CD4-positive, alpha-beta T cell treated with Interleukin-6 at 100 ng/mL for 8 hours (primary cell): Measurements from ENCODE around the gene AGBL1.
A peak's percentile ranks its signal among the peaks of the same experiment; 100 is the strongest.

Experiments
- DNase-seq: peaks from one replicate; pipeline ENCODE4 v3.0.0-alpha.2; 2020; ENCODE audit warnings: mixed read lengths, low spot score

Gene AGBL1

DNA sequence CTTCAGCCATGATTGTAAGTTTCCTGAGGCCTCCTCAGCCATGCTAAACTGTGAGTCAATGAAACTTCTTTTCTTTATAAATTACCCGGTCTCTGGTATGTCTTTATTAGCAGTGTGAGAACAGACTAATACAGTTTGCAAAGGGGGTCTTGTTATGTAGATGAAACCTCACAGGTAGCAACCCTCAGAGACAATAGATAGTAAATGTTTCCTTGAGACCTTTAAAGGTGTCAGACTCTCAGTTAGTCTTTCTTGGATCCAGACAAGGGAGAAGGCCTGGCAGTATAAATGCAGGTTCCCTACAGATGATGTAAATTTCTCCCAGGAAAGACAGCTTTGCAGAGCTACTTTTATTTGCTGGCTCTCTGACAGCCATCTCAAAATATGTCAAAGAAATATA is 510.8 kb downstream of the AGBL1 start:
- DNase-seq: no peak

DNA sequence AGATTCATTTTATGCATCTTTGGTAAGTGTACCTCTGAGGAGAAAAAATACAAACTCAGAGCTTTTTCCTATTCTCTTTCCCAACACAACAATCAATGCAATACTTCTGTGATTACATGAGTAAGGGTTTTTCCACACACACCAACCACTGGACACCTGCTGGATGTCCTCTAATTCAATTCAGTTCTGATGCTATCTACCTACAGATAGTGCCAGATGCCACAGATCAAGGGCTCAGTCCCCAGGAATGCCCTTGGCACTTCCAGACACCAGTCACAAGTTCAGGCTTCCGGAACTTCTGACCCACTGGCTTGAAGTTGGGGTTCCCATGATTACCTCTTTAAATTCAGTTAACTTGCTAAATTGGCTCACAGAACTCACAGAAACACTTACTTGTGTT is 511.5 kb downstream of the AGBL1 start:
- DNase-seq: no peak

DNA sequence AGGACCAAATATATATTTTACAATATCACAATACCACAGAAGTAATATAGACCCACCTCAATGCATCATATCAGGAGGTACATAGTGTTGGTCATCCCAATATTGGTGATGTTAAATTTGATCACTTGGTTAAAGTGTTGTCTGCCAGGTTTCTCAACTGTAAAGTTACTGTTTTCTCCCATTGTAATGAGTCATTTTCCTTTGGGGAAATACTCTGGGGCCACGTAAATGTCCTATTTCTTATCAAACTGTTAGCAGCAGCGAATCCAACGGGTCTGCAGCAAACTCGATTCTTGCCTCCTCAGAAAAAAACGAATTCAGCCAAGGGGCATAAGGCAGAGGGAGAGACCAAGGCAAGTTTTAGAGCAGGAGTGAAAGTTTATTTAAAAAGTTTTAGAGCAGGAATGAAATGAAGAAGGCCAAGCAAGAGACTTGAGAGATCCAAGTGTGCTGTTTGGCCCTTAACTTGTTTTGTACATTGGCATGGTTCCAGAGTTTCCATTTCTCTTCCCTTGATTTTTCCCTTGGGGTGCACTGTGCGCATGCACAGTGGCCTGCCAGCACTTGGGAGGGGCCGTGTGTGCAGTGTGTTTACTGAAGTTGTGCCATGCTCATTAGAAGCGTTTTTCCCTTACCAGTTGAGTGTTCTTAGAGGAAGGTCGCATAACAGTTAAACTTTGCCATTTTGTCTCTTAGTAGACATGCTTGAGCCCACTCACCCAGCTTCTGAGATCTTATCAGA is 512.5 kb downstream of the AGBL1 start:
- DNase-seq: no peak

DNA sequence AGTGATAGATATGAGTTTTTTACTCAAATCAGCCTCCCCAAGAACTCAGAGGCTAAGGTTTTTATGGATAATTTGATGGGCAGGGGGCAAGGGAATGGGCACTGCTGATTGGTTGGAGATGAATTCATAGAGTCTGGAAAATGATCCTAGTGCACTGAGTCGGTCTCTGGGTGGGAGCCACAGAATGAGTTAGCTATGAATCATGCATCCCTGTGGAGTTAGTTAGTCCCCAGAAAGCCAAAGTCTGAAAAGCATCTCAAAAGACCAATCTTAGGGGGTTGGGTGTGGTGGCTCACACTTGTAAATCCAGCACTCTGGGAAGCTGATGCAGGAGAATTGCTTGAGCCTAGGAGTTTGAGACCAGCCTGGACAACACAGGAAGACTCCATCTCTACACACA is 516.1 kb downstream of the AGBL1 start:
- no peak for DNase-seq

DNA sequence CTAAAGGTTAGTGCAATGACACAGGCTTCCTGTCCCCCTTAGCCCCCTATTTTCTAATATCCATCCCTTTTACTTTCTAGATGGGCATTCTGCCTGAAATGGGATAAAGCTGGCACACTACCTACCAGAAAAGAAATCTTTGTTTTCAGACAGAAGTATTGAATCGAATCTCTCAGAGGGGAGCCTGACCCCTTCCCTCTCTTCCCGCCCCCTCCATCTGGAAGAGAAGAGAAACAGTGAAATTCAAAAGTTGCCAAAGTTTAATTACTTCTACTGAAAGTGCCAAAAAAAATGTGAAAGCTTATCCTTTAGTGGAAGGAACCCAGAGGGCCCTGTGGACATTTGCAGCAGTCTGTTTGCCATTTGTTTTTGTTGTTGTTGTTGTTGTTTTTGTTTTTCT is 523.8 kb downstream of the AGBL1 start:
- DNase-seq: no peak

DNA sequence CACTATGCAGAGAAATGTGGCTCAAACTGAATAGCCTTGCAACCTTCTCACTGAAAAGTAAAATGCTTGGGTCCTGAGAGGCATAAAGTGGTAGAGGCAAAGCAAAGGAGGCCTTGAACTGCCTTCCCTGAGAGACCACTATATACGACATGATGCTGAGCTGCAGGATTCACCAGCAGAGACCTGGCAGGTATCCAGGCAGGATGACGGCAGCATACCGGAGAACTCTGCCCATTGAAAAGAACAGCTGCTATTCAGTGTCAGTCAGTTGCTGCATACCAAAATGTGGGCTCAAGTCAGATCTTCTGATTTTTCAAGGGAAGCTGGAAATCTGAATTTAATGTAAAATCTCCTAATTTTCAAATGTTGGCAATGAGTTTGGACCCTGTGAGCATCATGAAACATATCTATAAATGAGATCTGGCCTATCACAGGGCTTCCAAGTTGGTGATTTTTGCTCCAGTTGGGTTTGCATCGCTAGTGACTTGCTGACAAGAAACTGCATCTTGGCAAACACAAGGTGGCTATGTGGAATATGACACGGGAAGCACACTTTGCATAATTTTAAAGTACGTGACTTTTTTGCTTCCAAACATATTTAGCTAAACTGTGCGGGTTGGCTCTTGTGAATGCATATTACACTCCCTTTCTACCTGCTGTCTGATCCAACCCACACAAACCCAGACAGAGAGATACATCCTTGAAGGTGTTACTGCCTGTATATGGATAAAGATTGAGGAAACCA is 529.0 kb downstream of the AGBL1 start:
- no peak for DNase-seq

DNA sequence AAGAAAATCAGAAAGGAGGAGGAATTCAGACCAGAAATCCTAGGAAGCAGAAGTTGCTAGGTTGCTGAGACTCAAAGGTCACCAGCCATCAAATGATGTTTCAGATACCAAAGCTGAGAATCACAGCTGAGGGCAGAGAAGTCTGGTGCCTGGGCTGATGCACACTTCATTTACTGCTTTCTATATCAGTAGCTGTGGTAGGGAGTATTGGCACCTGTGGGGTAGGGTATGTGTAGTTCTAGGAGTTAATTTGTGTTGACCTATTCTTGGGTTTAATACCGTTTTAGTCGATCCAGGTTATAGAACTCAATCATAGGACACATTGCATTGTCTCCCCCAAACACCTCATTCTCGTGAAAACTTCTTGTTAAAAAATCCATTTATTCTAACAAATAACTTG is 529.6 kb downstream of the AGBL1 start:
- DNase-seq: no peak

DNA sequence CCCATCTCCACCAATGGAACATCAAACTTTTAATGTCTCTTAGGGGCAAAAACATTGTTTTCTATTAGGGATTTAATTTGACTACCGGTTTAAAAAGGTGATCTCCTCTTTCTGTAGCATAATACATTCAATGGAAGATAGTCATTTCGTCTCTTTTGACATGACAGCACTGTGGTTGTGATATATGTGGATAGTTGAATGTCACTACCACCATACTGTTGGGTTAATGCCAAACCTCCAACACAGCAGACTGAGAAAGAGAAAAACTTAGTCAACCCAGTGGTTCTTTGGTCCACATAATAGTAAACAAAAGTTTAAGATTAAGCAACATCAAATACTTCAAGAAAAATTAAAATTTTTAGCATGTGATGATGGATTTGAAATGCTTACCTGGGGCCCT is 530.4 kb downstream of the AGBL1 start:
- no peak for DNase-seq

DNA sequence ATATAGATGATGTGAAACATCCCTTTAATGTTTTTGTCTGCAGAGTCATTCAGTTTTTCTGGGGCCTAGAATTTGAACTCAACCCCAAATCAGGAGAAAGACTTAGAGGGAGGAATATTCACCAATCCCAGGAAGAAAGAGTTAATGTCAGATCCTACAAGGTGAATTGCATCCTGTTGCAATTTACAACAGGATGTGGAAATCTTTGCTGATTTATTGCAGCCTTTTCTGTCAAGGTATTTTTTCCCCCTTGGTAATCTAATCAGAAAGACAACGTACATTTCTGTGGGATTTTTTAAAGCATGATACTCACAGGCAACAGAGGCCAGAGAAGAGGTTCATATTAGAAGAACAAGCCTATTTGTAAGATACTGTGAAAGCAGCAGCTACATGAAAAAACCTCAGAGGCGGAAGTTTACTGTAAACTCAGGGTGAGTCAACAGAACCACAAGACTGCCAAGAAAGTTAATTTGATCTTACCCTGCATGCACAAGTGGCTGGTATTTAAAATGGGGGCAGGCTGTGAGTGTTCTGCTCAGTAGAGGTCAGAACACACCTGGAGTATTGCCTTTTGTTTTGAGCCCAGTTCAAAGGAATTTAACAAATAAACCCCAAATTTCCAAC is 531.9 kb downstream of the AGBL1 start:
- peak; percentile 64 for DNase-seq

DNA sequence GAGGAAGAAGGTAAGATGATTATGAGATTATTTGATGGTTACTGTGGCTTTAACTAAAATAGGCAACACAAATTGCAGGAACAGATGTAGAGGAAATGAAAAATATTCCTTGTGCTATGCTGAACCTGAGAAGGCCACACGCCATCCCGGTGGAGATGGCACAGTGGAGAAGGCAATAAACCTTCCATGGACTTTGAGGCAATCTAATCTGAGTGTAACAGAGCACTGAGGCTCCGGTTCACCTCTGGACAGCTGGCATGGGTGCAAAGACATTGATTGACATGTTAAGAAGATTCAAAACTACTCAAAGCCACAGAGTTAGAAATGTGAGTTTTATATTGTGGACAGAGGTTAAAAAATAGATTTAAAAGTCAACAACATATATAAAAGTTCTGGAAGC is 535.7 kb downstream of the AGBL1 start:
- no peak for DNase-seq

DNA sequence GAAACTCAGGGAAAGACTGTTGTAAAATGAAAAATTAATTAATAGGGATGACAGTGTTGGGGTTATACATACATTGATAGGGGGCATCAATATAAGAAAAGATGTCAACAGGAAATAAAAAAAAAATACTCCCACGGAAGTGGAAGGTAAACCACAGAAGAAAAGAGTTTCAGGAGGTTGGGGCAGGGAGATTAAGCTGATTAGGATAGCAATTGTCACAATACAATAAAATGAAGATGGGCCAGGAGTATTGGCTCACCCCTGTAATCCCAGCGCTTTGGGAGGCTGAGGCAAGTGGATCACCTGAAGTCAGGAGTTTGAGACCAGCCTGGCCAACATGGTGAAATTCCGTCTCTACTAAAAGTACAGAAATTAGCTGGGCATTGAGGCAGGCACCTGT is 536.1 kb downstream of the AGBL1 start:
- DNase-seq: peak; percentile 29

DNA sequence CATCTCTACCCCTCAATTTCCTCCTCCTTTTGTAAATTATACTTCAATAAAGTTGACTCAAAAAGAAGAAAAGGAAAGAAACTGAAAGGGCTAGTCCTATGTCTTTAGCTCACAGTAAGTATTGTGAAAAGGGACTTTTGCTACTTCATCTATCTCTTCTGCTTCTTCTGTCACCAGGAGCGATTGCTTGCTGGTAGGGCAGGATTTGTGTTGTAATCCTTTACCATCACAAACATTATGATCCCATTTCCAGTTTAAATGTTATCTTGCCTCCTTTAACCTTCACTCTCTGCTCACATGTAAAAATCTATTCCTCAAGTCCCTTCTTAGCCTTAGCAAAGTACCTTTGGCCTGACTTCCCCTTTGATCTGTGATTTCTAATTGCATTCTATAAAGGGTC is 537.1 kb downstream of the AGBL1 start:
- no peak for DNase-seq

DNA sequence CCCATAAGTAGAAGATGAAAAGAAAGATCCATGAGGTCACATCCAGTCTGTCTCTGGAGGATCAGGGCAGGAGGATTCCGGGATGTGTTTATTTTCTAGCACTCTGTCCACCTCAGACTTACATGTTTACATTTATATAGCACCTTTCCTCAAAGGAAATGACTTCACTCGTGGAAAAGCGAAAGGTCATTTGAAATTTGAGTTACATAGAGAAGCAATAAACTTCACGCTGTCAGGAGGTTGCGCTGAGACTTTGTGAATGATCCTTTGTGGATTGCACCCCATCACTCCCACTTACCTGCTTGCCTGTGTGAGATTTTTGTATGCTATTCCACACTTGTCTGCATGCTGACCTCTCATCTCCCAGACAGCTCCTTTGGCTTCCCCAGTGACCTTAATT is 540.5 kb downstream of the AGBL1 start:
- no peak for DNase-seq

DNA sequence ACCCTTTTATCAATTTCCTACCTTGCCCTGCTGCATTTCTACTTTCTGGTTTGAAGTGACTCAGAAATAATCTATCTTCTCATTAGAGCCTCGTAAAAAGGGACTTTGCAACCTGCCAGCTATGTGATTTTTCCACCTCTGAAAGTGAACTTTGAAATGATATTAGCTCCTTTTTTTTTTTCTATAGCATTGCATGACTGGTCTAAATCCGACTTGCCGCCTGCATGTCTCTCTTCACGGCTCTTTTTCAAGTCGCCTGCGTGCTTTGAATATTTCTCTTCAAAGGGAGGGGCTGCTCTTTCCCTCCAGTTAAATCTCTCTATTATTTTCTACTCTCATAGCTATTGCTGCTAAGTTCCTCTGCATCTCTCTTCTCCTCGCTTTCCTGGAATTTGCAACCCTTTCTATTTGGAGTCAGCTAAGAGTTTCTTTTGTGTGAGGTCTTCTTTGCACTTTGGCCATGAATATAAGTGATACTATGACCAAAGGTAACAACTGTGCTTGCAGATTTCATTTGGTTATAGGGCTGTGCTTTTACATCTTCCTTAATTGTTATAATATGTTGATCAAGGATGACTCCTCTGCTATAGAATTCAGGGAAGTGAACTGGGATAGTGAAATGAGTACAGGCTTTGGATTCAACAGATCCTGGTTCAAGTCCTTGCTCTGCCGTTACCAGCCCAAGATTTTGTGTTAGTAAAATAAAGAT is 541.1 kb downstream of the AGBL1 start:
- DNase-seq: no peak

DNA sequence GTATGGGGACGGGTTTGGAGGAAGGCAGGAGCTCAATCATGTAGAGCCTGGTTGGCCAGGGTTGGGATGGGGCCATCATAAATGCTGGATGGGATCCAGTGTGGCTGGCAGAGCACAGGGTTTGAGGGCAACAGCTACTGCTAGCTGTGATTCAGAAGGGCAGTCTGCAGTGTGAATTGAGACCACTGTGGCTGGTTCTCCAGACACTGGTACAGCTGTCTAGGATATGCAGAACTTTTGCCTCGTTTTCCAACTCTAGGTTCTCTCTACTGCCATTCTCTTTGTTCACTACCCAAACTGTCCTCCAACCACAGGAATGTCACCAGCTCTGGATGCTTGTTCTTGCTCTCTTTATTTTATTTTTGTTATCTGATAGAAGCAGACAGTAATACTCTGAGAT is 543.6 kb downstream of the AGBL1 start:
- DNase-seq: no peak

DNA sequence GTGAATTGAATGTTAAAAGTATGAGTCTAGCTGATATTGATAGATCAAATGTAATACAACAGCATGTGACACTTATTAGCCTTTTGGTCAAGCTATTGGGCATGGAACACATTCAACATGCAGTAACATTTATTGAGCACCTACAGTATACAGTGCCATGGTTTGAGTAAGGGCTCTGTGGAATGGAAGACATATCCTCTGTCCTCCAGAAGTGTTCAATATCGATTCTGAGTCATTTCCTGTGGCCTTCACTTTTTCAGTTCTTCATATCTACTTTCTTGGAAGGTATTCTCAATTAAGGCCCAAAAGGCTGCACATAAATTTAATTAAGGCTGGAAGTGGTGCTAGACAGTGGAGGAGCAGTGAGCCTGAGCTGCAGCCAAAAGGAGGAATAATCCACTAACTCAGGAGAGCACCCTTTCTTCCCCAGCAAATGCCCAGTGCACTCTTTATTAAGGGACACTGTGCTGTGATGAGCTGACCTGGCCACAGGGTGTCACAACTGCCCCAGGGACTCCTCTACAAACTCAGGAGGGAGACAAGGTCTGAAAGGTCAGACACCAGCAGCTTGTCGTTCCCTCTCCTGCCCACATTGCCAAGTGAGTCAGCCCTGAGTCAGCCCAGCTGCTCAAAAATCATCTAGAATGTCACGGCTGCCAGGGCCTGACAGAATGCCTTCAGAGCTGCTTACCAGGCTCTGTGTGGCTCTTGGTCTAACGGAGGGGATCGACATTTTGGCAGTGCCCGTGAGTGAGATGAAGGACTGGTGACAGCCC is 544.8 kb downstream of the AGBL1 start:
- peak; percentile 65 for DNase-seq

DNA sequence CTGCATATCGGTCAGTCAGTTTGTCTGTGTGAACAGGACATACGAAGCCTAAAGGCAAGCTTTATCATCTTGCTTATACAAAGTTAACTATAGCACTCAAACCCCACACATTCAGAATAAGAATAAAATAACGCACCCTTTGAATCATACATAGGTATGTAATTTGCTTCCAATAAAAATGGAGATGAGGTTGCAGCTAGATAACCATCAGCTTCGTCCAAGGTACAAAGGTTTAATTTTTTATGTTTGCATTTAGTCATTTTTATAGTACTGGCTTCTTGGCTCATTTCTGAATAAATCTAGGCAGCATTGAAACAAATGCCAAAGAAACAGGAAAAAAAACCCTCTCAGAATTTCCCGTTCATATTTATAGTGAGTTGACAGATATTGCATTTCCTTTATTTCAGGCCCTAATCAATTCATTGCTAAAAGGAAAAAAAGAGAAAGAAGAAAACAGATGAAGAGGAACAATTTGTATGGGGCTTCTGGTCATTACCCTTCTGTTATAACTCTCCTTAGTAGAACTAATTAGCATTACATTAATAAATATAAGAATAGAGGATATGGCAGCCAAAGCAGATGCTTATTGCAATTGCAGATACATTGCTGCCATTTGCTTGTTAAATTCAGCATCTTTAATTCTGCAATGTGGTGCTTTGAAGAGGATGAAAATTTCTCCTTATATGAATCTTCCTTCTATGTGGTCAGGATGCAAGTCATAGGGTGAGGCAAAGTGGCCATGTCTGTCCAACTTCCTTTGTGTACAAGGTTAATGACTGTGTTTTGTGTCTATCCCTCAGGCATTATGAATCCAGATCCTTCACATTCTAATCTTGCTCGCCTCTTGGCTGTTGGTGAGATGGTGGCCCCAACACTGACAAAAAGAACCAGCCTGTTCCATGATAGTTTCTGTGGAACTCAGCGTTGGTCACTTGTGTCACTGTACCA is 550.0 kb downstream of the AGBL1 start:
- DNase-seq: no peak

DNA sequence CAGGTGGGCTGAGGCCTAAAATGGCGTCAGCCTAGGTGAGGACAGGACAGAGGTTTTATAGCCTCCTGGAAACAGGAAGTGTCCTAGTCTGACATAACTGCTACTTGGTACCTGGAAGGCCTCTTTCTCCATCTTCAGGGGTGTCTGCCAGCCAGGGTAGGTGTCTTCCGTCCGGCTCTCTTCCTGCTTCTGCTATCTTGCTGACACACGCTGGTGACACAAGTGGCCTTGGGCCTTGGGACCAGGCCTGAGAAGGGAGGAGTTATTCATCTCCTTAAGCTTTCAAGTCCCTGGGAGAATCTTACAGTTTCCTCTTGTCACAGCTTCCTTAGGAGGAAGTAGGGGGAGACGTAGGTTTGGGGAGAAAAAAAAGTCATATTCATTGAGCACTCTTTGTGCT is 551.3 kb downstream of the AGBL1 start:
- no peak for DNase-seq

DNA sequence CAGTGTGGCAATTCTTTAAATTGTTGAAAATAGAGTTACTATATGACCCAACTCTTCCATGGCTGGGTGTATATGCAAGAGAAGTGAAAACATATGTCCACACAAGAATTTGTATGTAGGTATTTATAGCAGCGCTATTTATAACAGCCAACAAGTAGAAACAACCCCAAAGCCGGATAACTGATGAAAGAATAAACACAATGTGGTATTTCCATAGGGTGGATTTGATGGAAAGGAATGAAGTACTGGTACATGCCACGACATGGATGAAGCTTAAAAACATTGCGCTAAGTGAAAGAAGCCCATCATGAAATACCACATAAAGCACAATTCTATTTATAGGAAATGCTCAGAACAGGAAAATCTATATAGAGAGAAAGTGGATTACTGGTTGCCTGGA is 554.5 kb downstream of the AGBL1 start:
- DNase-seq: no peak

DNA sequence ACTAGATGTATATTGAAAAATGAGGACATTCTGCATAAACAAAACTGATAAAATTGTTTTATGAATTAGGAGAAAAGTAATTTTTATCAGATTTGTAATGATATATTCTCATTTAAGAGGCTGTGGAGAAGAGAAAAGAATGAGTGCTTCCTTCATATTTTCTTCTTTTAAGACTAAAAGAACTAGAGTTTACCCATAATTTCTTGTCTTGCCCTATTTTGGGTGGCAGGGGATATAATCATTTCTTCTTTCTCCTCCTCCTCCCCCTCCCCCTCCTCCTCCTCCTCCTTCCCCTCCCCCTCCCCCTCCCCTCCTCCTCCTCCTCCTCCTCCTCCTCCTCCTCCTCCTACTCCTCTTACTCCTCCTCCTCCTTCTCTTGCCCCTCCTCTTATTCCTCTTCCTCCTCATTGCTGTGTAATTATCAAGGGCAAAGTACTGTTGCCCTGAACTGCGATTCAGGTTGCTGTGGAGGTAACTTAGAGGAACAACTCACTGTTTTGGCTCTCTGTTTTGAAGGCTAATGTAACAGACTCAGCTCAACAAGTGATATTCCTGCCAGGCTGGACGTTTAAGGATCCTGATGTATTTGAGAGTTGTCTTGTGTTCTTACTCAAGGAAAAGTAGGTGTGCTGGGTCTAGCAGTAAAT is 555.4 kb downstream of the AGBL1 start:
- no peak for DNase-seq
